HG03558 (cell line): ENCODE results near the gene ZNF154.

ENCODE experiments used
- ATAC-seq: cut with Tn5 transposase; IDR thresholded peaks from one replicate; pipeline ENCODE4 v1.9.1; 2021; ENCODE audit warnings: moderate number of reproducible peaks; ENCODE audit not compliant: unreplicated experiment; ENCODE audit errors: extremely low read depth

ZNF154 gene

GRCh38 chr19:57686727-57687126 lies 22.3 kb downstream of the ZNF154 start:
- no peak for ATAC-seq

GRCh38 chr19:57682226-57682766 lies 26.7 kb downstream of the ZNF154 start:
- no peak for ATAC-seq

- no peak for ATAC-seq
Observed at GRCh38 chr19:57675881-57676280, 33.1 kb downstream of the ZNF154 start.

GRCh38 chr19:57672466-57672865 lies 36.5 kb downstream of the ZNF154 start:
- no peak for ATAC-seq

GRCh38 chr19:57671124-57671895 lies 37.7 kb downstream of the ZNF154 start:
- no peak for ATAC-seq

GRCh38 chr19:57668635-57669034 lies 40.4 kb downstream of the ZNF154 start, which contains the start of gene ZSCAN4:
TSS of gene ZSCAN4 (plus strand) at chr19:57668935. CDS start at chr19:57676146, 7,211 bp downstream.
- no peak for ATAC-seq

- ATAC-seq: no peak
Observed at GRCh38 chr19:57667228-57667627, 41.8 kb downstream of the ZNF154 start.

- no peak for ATAC-seq
Observed at GRCh38 chr19:57665261-57665806, 43.7 kb downstream of the ZNF154 start.

- no peak for ATAC-seq
Observed at GRCh38 chr19:57664269-57665127, 44.5 kb downstream of the ZNF154 start.

- ATAC-seq: no peak
Observed at GRCh38 chr19:57656346-57656745, 52.7 kb downstream of the ZNF154 start.

GRCh38 chr19:57655443-57655842 lies 53.6 kb downstream of the ZNF154 start:
- no peak for ATAC-seq

- no peak for ATAC-seq
Observed at GRCh38 chr19:57653689-57654088, 55.3 kb downstream of the ZNF154 start.

- ATAC-seq: no peak
Observed at GRCh38 chr19:57651654-57651996, 57.4 kb downstream of the ZNF154 start.

GRCh38 chr19:57648331-57649003 lies 60.5 kb downstream of the ZNF154 start:
- no peak for ATAC-seq
